GM13977 (cell line): ENCODE data around the gene HSPA8.
"Not testable (repeated sequence)": the region's sequence is repeated elsewhere in the genome, so short reads cannot be mapped to it uniquely, and the experiment has no call there.

Source experiments
- DNase-seq: peaks from one replicate; pipeline ENCODE4 v3.0.0; 2012; ENCODE audit warnings: low spot score
- CTCF ChIP-seq: IDR thresholded peaks from 2 replicates; pipeline ENCODE4 v1.5.1; 2012; ENCODE audit warnings: mild to moderate bottlenecking, control low read depth; ENCODE audit not compliant: insufficient read depth; ENCODE audit errors: extremely low read depth, missing control alignments
- in situ Hi-C: fragments of 300-500 bp; cut with MboI; formaldehyde crosslinking; loops from one replicate; pipeline ENCODE4 v1.12.0; 2022; ENCODE audit warnings: low sequenced_read_pairs, low pct_unique_long_range_greater_than_20kb, mixed read lengths, inconsistent platforms; ENCODE audit not compliant: unreplicated experiment

HSPA8 gene

GRCh38 chr11:123062892-123063825 lies 1.2 kb upstream of the HSPA8 start:
- no peak for TF ChIP-seq CTCF
- DNase-seq = no peak
- in situ Hi-C loops = no loop called here

GRCh38 chr11:123062158-123062891 lies 389 bp upstream of the HSPA8 start:
- in situ Hi-C loops = no loop called here
- peak; percentile 92 for DNase-seq
- no peak for TF ChIP-seq CTCF

GRCh38 chr11:123060277-123061000 lies 1.5 kb downstream of the HSPA8 start:
- no peak for TF ChIP-seq CTCF
- in situ Hi-C loops = no loop called here
- DNase-seq = no peak

- in situ Hi-C loops, DNase-seq: not testable (repeated sequence)
Measured at GRCh38 chr11:123059041-123059920, 2.7 kb downstream of the HSPA8 start.

- DNase-seq = no peak
- in situ Hi-C loops = no loop called here
- no peak for TF ChIP-seq CTCF
Measured at GRCh38 chr11:123057661-123058305, 4.2 kb downstream of the HSPA8 start.

GRCh38 chr11:123056835-123057491 lies 5.0 kb downstream of the HSPA8 start:
- no peak for TF ChIP-seq CTCF
- no peak for DNase-seq
- in situ Hi-C loops = no loop called here
